DMS53 treated with DMSO at 0.1 percent for 48 hours (cell line): ENCODE measurements around the gene LDLRAD4.
"Not testable (repeated sequence)": the region's sequence is repeated elsewhere in the genome, so short reads cannot be mapped to it uniquely, and the experiment has no call there.

Experiments
- DNase-seq: peaks from one replicate; lab custom pipeline; 2025; ENCODE audit not compliant: unreplicated experiment; lab: John Stamatoyannopoulos, UW

LDLRAD4 gene

GRCh38 chr18:13454363-13455150, 236.0 kb downstream of the LDLRAD4 start:
- no peak for DNase-seq

GRCh38 chr18:13455471-13455870, 236.9 kb downstream of the LDLRAD4 start:
- DNase-seq, result no peak

- DNase-seq, result no peak
Measured at GRCh38 chr18:13455960-13456481, 237.5 kb downstream of the LDLRAD4 start.

DNA sequence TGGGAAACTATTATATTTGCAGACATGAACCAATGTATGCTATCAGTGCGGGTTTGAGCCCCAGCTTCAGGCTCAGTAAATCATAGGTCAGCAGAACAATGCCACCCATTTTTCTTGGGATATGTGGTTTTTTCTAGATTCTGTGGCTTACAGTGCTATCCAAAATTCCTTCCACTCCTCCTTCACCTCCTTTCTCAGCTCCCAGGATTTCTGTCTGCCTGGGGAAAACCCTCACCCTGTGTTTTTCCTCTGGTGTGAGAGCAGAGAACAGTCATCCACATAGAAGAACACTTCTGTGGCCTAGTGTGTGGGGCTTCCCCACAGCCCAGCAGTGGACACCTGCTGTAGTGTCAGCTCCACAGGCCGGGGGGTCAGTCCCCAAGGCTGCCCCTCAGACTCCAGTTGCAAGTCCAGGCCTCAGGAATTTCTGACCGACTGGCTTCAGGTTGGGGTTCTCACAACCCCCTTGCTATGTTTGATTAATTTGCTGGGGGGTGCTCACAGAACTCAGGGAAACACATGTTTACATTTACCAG, 238.2 kb downstream of the LDLRAD4 start:
- no peak for DNase-seq

DNA sequence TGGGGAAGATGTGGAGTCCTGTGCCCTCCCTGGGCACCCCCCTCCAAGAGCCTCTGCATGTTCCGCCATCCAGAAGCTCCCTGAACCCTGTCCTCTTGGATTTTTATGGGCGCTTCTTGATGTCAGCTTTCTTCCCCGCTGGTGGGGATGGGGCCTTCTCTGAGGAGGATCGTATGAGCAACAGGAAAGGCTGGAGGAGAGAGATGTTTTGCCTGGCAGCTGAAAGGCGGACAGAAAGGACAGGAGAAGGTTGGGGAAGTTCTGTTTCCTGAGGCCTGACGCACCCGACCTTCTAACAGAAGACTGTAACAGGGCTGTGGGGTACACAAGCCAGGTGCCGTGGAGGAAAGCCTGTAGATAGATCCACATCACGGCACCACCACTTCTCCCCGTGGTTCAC, 238.8 kb downstream of the LDLRAD4 start:
- no peak for DNase-seq

- no peak for DNase-seq
Measured at GRCh38 chr18:13460946-13461345, 242.4 kb downstream of the LDLRAD4 start.

DNA sequence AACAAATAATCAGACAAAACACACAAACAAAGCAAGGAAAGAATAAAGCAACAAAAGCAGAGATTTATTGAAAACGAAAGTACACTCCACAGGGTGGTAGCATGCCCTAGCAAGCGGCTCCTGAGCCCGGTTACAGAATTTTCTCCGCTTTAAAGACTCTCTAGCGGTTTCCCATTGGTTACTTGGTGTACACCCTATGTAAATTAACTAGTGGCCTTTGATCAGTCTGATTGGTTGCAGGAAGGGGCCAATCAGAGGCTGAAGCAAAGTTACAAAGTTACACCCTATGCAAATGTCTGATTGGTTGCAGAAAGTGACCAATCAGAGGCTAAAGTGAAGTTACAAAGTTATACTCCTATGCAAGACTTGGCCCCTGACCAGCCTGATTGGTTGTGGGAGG, 242.9 kb downstream of the LDLRAD4 start:
- DNase-seq, result no peak

DNA sequence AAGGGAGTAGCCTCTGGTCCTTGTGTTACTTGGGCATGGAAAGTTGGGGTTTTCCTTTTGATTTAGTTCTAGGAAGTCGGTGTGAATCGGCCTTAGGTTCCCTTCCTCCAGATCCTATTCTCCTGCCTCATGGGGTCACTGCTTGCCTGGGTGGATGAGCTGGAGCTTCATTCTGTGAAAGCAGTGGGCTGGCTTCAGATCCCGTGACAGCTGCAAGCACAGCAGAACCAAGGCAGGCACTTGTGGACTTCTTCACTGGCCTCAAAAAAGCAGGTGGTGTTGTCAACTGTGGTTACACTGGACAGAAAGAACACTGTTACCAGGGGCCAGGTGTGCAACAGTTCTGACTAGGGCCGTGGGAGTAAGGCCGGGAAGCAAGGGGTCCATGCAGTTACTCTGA, 243.4 kb downstream of the LDLRAD4 start:
- DNase-seq, result no peak

DNA sequence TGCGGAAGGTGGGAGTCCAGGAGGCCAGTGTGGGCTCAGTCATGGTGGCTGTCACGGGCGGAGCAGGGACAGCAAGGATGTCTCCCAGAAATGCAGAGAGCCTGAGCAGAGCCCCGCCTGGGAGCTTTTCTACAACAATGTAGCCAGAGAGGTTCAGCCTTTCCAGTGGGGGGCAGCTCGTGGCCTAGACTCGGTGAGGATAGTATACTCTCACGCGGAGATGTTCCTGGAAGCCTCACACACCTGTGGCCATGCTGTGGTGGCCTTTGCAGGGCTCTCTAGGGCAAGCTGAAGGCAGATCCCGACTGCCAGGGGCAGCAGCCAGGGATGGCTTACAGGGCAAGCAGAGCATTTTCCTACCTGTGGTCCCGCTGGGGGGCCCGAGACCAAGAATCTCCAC, 244.1 kb downstream of the LDLRAD4 start:
- no peak for DNase-seq

DNA sequence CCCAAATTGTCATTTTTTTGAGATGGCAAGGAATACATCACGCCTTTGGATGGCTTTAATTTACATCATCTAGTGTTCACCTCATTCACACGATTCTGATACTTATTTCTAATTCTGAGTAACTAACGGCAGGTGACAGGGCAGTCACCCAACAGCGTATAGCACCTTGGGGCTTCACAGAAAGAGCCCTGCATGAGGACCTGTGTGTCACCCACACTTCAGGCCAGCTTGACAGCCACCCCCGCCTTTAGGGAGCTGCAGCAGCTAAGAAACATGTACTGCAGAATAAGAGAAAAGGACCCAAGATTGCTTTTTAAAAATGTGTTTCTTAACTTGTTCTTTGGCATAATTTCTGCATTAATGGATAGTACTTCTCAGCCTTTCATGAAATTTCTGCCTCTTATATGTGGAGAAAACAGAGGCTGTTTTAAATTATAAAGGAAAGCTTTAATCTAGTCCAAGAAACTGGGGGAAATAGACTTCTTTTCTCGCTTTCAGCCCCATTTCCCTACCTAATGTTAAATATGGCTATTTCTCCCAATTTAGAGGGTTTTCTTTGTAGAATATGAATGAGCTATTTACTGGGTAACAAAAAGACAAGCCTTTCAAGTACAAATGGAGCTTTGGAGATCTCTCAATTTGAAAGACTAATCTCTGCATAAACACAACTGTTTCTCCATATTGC, 245.1 kb downstream of the LDLRAD4 start:
- no peak for DNase-seq

DNA sequence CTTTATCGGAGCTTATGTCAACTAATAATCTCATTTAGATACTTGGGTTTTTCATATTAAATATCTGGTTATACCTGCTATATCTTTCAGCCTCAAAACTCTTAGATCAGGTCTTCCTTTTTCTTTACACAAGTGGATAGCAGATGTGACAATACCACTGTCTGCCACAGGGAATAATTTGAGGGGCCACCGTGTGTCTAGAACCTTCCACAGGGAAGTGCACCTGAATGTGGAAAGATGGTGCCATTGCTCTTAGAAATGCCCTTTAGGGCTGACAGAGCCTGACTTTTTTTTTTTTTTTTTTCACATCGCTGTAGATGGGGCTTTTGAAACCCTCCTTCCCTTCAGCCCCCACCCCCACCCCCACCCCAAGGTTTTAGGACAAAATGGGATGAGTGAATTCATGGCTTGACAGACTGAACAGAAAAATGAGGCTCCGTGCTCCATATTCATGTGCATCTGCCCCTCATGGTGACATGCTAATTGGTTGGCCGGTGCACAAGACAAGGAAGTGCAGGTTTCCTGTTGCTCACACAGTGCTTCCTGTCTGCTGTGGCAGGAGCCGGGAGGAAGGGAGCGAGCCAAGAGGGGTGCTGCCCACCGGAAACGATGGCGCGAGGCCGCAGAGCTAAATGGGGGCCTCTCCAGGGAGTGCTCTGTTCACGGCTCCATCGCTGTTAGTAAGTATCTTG, 246.0 kb downstream of the LDLRAD4 start:
- DNase-seq, result no peak

DNA sequence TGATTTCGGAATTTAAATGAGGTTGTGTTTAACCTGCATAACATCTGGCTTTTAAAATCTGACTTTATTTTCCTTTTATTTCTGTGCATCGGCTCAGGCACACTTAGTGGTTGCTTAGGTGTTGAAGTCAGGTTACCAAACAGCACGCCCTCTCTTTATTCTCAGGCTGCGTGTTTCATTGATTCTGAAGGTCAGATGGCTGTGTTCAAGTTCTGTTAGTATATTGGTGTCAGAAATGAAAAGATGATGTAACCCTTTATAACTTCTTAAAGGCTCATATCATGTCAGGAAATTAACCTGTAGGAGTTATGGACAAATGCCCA, 246.5 kb downstream of the LDLRAD4 start:
- no peak for DNase-seq

GRCh38 chr18:13465476-13465875, 246.9 kb downstream of the LDLRAD4 start:
- no peak for DNase-seq

DNA sequence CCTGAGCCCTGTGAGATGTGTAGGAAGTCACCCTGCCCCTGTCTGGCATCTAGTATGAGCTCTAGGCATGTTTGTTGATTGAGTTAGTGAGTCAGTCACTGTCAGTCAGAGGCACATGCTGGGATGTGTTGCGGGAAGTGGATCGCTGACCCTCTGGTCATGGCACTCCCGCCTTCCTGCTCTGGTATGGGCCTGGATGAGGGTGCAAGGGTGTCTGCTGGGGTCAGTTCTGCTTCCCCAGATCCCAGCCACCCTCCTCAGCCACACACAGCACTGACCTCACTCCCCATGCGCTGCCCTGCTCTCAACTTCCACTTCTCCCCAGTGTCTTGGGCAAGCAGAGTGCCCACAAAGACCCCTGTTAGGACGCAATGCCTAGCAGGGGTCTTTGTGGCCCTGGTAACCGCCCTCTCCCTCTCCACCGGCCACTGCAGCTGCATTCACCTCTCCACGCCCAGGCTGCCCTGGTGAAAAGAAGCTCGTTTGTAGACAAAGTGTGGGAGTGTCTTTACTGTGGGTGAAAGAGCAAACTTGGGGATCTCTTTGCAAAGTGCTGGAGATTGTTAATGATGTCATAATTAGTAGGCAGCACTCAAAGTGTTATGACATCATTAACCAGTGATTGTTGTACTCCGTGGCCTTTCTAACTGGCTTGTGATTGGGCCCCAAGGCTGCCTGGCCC, 252.1 kb downstream of the LDLRAD4 start:
- DNase-seq, result no peak

DNA sequence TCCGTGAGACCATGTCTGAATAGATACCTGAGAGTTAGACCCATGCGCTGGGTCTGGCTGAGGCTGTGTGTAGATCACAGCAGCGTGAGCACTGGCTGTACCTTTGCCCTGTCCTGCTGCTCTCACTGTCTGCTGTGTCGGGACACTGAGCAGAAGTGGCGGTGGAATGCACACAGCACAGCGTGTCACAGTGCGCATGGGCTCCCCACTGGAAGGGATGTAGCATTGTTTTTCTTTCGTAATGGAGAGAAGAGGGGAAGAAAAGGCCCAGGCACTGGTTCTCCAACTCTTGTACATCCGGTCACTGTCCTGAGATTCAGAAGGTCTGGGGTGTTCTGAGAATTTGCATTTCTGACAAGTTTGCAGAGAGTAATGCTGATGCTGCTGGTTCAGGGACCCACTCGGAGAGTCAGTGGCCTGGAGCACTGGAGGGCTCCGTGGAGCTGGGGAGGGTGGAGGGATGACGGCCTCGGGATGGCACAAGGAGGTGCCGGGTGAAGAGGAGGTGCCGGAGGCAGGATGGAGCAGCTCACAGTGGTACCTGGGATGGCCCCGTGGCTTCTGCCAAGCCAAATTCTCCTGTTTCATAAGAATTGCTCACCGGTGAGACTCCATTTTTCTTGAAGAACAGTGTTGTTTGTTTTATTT, 252.8 kb downstream of the LDLRAD4 start:
- DNase-seq, result no peak

DNA sequence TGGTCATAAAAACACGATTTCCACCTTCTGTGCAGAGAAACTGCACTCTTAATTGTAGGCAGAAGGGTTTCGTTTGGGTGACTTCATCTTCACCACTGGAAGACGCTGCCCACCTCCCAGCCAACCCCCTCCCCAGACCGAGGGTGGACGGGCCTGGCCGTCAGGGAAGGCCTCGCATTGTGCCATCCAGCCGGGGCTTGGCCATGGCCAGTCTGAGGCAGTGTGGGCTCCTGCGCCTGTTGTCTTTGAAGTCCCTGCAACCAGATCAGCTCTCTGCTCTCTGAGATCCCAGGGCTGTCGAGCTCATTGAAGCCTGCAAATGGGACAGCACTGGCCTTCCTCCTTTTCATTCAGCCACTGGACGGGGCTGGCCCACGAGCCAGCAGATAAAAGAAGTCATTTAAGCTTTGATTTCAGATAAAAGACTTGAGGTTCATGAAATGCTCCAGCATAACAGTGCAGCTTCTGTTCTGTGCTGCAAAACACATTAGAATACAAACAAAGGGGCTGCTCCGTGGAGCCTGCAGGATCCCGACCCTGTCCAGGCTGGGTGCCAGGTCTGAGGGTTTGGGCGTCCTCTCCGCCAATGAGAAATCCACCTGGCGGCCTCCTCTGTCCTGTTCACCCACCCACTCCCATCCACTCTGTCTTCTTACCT, 253.5 kb downstream of the LDLRAD4 start:
- no peak for DNase-seq

DNA sequence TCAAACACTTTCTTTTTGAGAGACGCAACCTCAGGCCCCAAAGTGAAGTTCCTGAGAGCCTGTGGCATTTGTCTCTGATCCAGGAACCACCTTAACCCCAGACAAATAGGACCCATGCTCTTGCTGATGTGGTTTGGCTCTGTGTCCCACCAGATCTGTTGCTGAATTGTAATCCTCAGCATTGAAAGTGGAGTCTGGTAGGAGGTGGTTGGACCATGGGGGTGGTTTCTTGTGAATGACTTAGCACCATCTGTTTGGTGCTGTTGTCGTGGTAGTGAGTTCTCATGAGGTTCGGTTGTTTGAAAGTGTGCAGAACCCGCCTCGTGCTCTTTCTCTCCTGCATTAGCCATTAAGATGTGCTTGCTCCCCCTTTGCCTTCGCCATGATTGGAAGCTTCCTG, 255.2 kb downstream of the LDLRAD4 start:
- no peak for DNase-seq

DNA sequence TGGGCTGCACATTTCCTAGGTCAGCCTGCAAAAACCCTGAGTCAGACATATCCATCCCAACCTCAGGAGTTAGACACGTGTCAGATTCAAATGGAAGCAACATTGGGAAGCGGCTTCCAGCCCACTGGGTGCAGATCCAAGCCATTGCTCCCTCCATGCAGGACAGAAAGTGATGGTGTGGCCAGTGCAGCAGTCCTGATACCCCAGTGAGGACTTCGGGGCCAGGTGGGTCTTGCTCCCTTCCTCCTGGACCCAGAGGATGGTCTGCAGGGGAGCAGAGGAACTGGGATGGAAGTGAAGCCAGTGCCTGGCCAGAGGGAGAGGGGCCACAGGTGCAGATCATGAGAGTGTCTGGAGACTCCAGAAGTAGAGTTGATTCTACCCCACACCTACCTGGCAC, 255.8 kb downstream of the LDLRAD4 start:
- DNase-seq, result no peak

DNA sequence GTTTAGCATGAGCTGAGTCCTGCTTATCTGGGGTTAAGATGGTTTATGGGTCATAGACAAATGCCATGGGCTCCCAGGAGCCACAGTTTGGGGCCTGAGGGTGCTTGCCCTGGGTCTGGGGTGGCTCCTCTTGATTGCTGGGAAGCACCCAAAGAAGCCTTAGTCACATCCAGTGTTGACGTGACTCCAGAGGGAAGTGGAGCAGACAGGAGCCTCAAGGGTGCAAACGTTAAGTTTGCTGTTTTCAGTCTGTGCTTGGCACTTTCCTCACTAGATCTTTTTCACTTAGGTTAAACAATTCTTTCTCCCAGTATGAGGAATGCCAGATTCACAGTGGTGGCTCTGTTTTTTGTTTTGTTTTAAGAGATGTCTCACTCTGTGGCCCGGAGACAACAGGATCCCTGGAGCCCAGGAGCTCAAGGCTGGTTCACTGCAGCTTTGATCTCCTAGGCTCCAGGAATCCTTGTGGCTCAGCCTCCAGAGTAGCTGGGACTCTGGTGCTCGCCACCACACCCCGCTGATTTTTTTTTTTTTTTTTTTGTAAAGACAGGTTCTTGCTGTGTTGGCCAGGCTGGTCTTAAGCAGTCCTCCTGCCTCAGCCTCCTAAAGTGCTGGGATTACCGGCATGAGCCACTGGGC, 256.5 kb downstream of the LDLRAD4 start:
- no peak for DNase-seq

- not testable (repeated sequence) for DNase-seq
Measured at GRCh38 chr18:13476312-13476711, 257.8 kb downstream of the LDLRAD4 start.
